Heart left ventricle (tissue), 16 donors: ENCODE results near the gene LBX1. TPM values are rescaled to one million over a fixed set of nuclear protein-coding genes. Genes with fewer than 3 reads are reported as not detected.
"Not testable (repeated sequence)": the region's sequence is repeated elsewhere in the genome, so short reads cannot be mapped to it uniquely, and the experiment has no call there.

Source experiments
- ATAC-seq, 4 donors: fragments of 200-7000 bp; cut with Tn5 transposase; one replicate each; pipeline ENCODE4 v1.9.1; 2020 to 2022; ENCODE audit warnings: moderate library complexity in 4 of 4, mild to moderate bottlenecking in 3 of 4, moderate number of reproducible peaks in 1 of 4
- DNase-seq, 5 donors: peaks; one replicate each; pipeline ENCODE4 v3.0.0-alpha.2; 2020
- H3K27ac ChIP-seq, 12 donors: fragments of 200-600 bp; sonication (generic) in 4 of 12; one replicate each; pipeline versions ENCODE4 v1.5.0 to v1.8.0; 2016 to 2022; ENCODE audit warnings: mild to moderate bottlenecking in 2 of 12
- H3K27me3 ChIP-seq, 9 donors: fragments of 200-600 bp; sonication (generic) in 2 of 9; one replicate each; pipeline versions ENCODE4 v1.5.1 to v1.8.0; 2016 to 2022; ENCODE audit warnings: mild to moderate bottlenecking in 3 of 9
- H3K36me3 ChIP-seq, 9 donors: fragments of 200-600 bp; sonication (generic) in 2 of 9; one replicate each; pipeline versions ENCODE4 v1.5.0 to v1.8.0; 2018 to 2022; ENCODE audit warnings: mild to moderate bottlenecking in 2 of 9
- H3K4me1 ChIP-seq, 12 donors: fragments of 200-600 bp; sonication (generic) in 4 of 12; one replicate each; pipeline versions ENCODE4 v1.5.0 to v1.8.0; 2016 to 2022; ENCODE audit warnings: mild to moderate bottlenecking in 3 of 12
- H3K4me3 ChIP-seq, 12 donors: fragments of 200-600 bp; sonication (generic) in 4 of 12; one replicate each; pipeline versions ENCODE4 v1.5.0 to v1.8.0; 2017 to 2022; ENCODE audit warnings: mild to moderate bottlenecking in 9 of 12, moderate library complexity in 4 of 12
- H3K9me3 ChIP-seq, 12 donors: fragments of 200-600 bp; sonication (generic) in 4 of 12; one replicate each; pipeline versions ENCODE4 v1.5.0 to v1.8.0; 2016 to 2022; ENCODE audit warnings: mild to moderate bottlenecking in 1 of 12
- POLR2A ChIP-seq, 2 donors: fragments of 450-650 bp; IDR thresholded peaks; one replicate each; pipeline ENCODE4 v1.6.1; 2017; ENCODE audit warnings: antibody characterized with exemption in 2 of 2, mild to moderate bottlenecking in 2 of 2, moderate library complexity in 2 of 2
- WGBS, 4 donors: extraction: QIAGEN DNeasy Blood & Tissue Kit in 2 of 4; methylation state at CpG; one replicate each; pipeline versions ENCODE4 v1.1.5 to v1.1.7; 2013 to 2018; 5-methylcytosine and 5-hydroxymethylcytosine counted together
- intact Hi-C, 10 donors: fragments of 100-400 bp; cut with DNase I; formaldehyde crosslinking; loops; one replicate each; pipeline versions ENCODE4 v1.11.1 to v1.14.2; 2022
- polyA plus RNA-seq, 2 donors: library from polyadenylated mRNA; stranded (reverse); fragments of 200-250 nt; gene quantifications; one replicate each; pipeline ENCODE4 v1.2.3, GENCODE V29; 2013
- total RNA-seq, 9 donors: library from RNA; depleted of rRNA in 2 of 9; stranded (reverse); fragments of >200 nt in 2 of 9; fragmentation: NEBNext Ultra II Directional in 3 of 9; extraction: Animal tissue kit (Norgen Biotek cat#: 25700) in 3 of 9; gene quantifications; one replicate each; pipeline versions ENCODE4 v1.1.0 to v1.2.4, GENCODE V29; 2016 to 2023
- TF ChIP-seq, protein P1 (sequence below), 12 donors: fragments of 200-600 bp; sonication (generic) in 4 of 12; IDR thresholded peaks; one replicate each; pipeline versions ENCODE4 v1.5.0 to v1.8.0; 2018 to 2022; ENCODE audit warnings: antibody characterized with exemption in 12 of 12, mild to moderate bottlenecking in 5 of 12
- donor health status: ischemic (EF 13 %, LVEDD 7.1; RV severe dilation, severe dysfunction).
- donor health status: healthy with polysubstance abuse.
- donor health status: DM: no; HTN: yes; CAD: no.
- donor health status: DM: no; HTN: no; CAD: no.
- donor health status: ischemic (EF 25% LVEDD 6.9; RV normal size, moderate dysfunction).
- donor health status: ischemic (EF 25% LVEDD 5.7; RV mildly dilated, moderate dysfunction).
- donor health status: healthy.
- donor health status: DM: yes; HTN: yes; CAD: no.
- donor health status: ischemic (EF 35%, LVEDD 5.7; RV mildly dilated, moderate dysfunction).
- donor health status: nonischemic (EF 11% LVEDD 7.7; RV severe dilation, severe dysfunction).
- donor health status: DM: yes; HTN: yes; CAD: no.
- donor health status: PGD.
- donor health status: ischemic (EF 29% LVEDD 5.4; RV normal size, mild dysfunction).
- donor health status: nonischemic (EF 23%, LVEDD 6.1; RV moderate dilation, normal function).

The LBX1 gene
- total and polyA plus RNA-seq, 11 donors: 0.08 TPM; not detected in 10

DNA sequence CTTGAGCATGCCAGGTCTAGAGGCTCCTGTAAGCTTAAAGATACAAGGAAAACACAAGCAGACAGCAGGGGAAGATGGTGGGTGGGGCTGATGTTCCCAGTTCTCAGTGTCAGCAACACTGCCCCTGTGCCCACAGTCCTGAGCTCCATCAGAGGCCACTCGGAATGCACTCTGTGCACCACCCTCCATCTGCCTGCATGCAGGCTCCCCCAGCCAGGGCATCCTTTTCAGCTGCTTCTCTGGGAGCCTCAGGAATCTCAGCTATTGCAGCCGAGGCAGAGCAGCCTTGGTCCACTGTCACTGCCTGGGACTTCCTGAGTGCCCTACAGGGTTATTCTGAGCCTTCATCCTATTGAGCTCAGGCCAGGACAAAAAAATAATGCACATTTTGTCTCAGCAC is 22.2 kb downstream of the LBX1 start:
- intact Hi-C loops: no loop called here
- peaks cover 0 to 89% (median 29%) of the 10 kb centered on the region in 9 donors for H3K27me3 ChIP-seq
- no peak for ATAC-seq

DNA sequence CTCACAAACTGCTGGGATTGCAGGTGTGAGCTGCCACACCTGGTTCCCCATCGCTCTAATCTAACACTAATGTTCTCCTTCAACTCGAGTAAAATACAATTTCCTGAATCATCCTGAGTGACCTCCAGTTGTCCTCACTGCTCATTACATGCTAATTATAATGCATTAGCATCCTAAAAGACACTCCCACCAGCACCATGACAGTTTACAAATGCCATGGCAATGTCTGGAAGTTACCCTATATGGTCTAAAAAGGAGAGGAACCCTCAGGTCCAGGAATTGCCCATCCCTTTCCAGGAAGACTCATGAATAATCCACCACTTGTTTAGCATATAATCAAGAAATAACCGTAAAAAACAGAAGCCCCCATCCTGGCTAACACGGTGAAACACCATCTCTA is 26.6 kb downstream of the LBX1 start:
- whole genome bisulfite sequencing, 4 donors: 55 to 73% (median 69%) methylated on average over 4 of the region's 4 CpGs
- H3K27ac ChIP-seq, H3K4me3 ChIP-seq, ATAC-seq, H3K36me3 ChIP-seq, intact Hi-C loops, H3K4me1 ChIP-seq, DNase-seq, H3K9me3 ChIP-seq: not testable (repeated sequence)
- peaks cover 0 to 59% (median 10%) of the 10 kb centered on the region in 9 donors for H3K27me3 ChIP-seq

More for the DNA sequence above, 22.2 kb downstream of the LBX1 start:
- no peak overlapping the region for H3K27ac ChIP-seq
- no peaks in the 10 kb centered on the region for H3K36me3 ChIP-seq
- no peak overlapping the region for H3K4me3 ChIP-seq
- no peak for DNase-seq
- WGBS, 4 donors: 22 to 51% (median 37%) methylated on average over 1 to 2 of the region's 2 CpGs
- H3K9me3 ChIP-seq: no peaks in the 10 kb centered on the region
- no peaks in the 10 kb centered on the region for H3K4me1 ChIP-seq
- TF ChIP-seq, protein P1, sequence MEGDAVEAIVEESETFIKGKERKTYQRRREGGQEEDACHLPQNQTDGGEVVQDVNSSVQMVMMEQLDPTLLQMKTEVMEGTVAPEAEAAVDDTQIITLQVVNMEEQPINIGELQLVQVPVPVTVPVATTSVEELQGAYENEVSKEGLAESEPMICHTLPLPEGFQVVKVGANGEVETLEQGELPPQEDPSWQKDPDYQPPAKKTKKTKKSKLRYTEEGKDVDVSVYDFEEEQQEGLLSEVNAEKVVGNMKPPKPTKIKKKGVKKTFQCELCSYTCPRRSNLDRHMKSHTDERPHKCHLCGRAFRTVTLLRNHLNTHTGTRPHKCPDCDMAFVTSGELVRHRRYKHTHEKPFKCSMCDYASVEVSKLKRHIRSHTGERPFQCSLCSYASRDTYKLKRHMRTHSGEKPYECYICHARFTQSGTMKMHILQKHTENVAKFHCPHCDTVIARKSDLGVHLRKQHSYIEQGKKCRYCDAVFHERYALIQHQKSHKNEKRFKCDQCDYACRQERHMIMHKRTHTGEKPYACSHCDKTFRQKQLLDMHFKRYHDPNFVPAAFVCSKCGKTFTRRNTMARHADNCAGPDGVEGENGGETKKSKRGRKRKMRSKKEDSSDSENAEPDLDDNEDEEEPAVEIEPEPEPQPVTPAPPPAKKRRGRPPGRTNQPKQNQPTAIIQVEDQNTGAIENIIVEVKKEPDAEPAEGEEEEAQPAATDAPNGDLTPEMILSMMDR (IDR thresholded peaks at IDR 0.05): no peak
- TF ChIP-seq POLR2A (IDR thresholded peaks at IDR 0.05): no peak

- DNase-seq, H3K27ac ChIP-seq, H3K4me1 ChIP-seq, ATAC-seq, H3K9me3 ChIP-seq, intact Hi-C loops, H3K4me3 ChIP-seq, H3K36me3 ChIP-seq: not testable (repeated sequence)
- H3K27me3 ChIP-seq: peaks cover 0 to 45% (median 14%) of the 10 kb centered on the region in 9 donors
- 74 to 85% (median 83%) methylated on average over 8 of the region's 8 CpGs for WGBS, 4 donors
These were observed 30.8 kb downstream of the LBX1 start for GRCh38 chr10:101198326-101198977.

GRCh38 chr10:101195921-101196320 is 33.3 kb downstream of the LBX1 start:
- DNase-seq (no peak), ATAC-seq (no peak)
- Histone ChIP-seq H3K27ac (no peak overlapping the region), H3K4me3 (no peak overlapping the region), H3K9me3 (no peaks in the 10 kb centered on the region), H3K36me3 (no peaks in the 10 kb centered on the region), H3K4me1 (no peaks in the 10 kb centered on the region), H3K27me3 (peaks cover 0 to 54% (median 7%) of the 10 kb centered on the region in 9 donors)
- intact Hi-C loops: no loop called here
- TF ChIP-seq, protein P1 (IDR thresholded peaks at IDR 0.05): no peak
- no peak for TF ChIP-seq POLR2A (IDR thresholded peaks at IDR 0.05)
- WGBS, 4 donors: 84 to 93% (median 84%) methylated on average over 5 of the region's 5 CpGs

GRCh38 chr10:101189461-101190401 is 39.5 kb downstream of the LBX1 start:
- H3K27ac ChIP-seq: no peak overlapping the region
- TF ChIP-seq, protein P1 (IDR thresholded peaks at IDR 0.05): no peak
- TF ChIP-seq POLR2A (IDR thresholded peaks at IDR 0.05): no peak
- ATAC-seq (no peak), DNase-seq (no peak)
- H3K9me3 ChIP-seq: no peaks in the 10 kb centered on the region
- H3K4me3 ChIP-seq: no peak overlapping the region
- H3K27me3 ChIP-seq: peaks cover 0 to 39% (median 5%) of the 10 kb centered on the region in 9 donors
- H3K4me1 ChIP-seq: no peaks in the 10 kb centered on the region
- WGBS, 4 donors: 41 to 49% (median 47%) methylated on average over 12 of the region's 12 CpGs
- H3K36me3 ChIP-seq: no peaks in the 10 kb centered on the region
- intact Hi-C loops: no loop called here
